Measurements from ENCODE around the gene PJA1.

The PJA1 gene

GRCh38 chrX:69142788-69143469 lies 22.3 kb downstream of the PJA1 start:
- DNase-seq (ENCODE audit: low read depth), result no peak

GRCh38 chrX:69140837-69141236 lies 24.4 kb downstream of the PJA1 start:
- no peak for DNase-seq (ENCODE audit: low read depth)

- no peak for DNase-seq (ENCODE audit: low read depth)
These were observed 25.7 kb downstream of the PJA1 start for GRCh38 chrX:69139516-69139915.

GRCh38 chrX:69138512-69138911 lies 26.7 kb downstream of the PJA1 start:
- DNase-seq (ENCODE audit: low read depth), result no peak

- no peak for DNase-seq (ENCODE audit: low read depth)
These were observed 27.2 kb downstream of the PJA1 start for GRCh38 chrX:69138118-69138390.

GRCh38 chrX:69137371-69138117 lies 27.7 kb downstream of the PJA1 start:
- DNase-seq (ENCODE audit: low read depth), result no peak

GRCh38 chrX:69136546-69137331 lies 28.5 kb downstream of the PJA1 start:
- DNase-seq (ENCODE audit: low read depth), result no peak

- no peak for DNase-seq (ENCODE audit: low read depth)
These were observed 31.2 kb downstream of the PJA1 start for GRCh38 chrX:69133921-69134542.

- no peak for DNase-seq (ENCODE audit: low read depth)
These were observed 33.4 kb downstream of the PJA1 start for GRCh38 chrX:69131886-69132285.

- no peak for DNase-seq (ENCODE audit: low read depth)
These were observed 34.8 kb downstream of the PJA1 start for GRCh38 chrX:69130439-69130838.

GRCh38 chrX:69128588-69128987 lies 36.7 kb downstream of the PJA1 start:
- no peak for DNase-seq (ENCODE audit: low read depth)

- DNase-seq (ENCODE audit: low read depth), result no peak
These were observed 37.8 kb downstream of the PJA1 start for GRCh38 chrX:69127466-69127865.

- no peak for DNase-seq (ENCODE audit: low read depth)
These were observed 38.6 kb downstream of the PJA1 start for GRCh38 chrX:69126642-69127041.

- DNase-seq (ENCODE audit: low read depth), result no peak
These were observed 40.2 kb downstream of the PJA1 start for GRCh38 chrX:69125094-69125493.

- DNase-seq (ENCODE audit: low read depth), result no peak
These were observed 41.1 kb downstream of the PJA1 start for GRCh38 chrX:69124108-69124507.

GRCh38 chrX:69123481-69123880 lies 41.8 kb downstream of the PJA1 start:
- DNase-seq (ENCODE audit: low read depth), result no peak

GRCh38 chrX:69121321-69122000 lies 43.8 kb downstream of the PJA1 start:
- no peak for DNase-seq (ENCODE audit: low read depth)

GRCh38 chrX:69120476-69120875 lies 44.8 kb downstream of the PJA1 start:
- DNase-seq (ENCODE audit: low read depth), result no peak

- DNase-seq (ENCODE audit: low read depth), result no peak
These were observed 46.1 kb downstream of the PJA1 start for GRCh38 chrX:69119122-69119521.

GRCh38 chrX:69117876-69118526 lies 47.3 kb downstream of the PJA1 start:
- DNase-seq (ENCODE audit: low read depth), result no peak

GRCh38 chrX:69116077-69116476 lies 49.2 kb downstream of the PJA1 start:
- DNase-seq (ENCODE audit: low read depth), result no peak

GRCh38 chrX:69113723-69114122 lies 51.5 kb downstream of the PJA1 start:
- no peak for DNase-seq (ENCODE audit: low read depth)
